GM12891 (cell line): Measurements from ENCODE around the gene ZNRF1. TPM values are rescaled to one million over a fixed set of nuclear protein-coding genes. Genes with fewer than 3 reads are reported as not detected.

ENCODE experiments used
- DNase-seq: peaks from one replicate; pipeline ENCODE4 v3.0.0; 2011; ENCODE audit warnings: low spot score; ENCODE audit not compliant: insufficient read length
- FAIRE-seq: peaks from 2 replicates; lab custom pipeline; 2011; peaks lifted over from hg19 to GRCh38; lab: Jason Lieb, UNC
- PAX5 ChIP-seq: IDR thresholded peaks from 2 replicates; pipeline ENCODE4 v1.6.1; 2011; ENCODE audit warnings: low read length, moderate library complexity, mild to moderate bottlenecking; ENCODE audit not compliant: insufficient read depth, severe bottlenecking
- POLR2A ChIP-seq: IDR thresholded peaks from 2 replicates; pipeline ENCODE4 v1.6.1; 2011; ENCODE audit warnings: low read depth, low read length, control low read depth
- POLR2AphosphoS5 ChIP-seq: IDR thresholded peaks from 2 replicates; pipeline ENCODE4 v1.6.1; 2011; ENCODE audit warnings: low read depth, low read length, control low read depth
- POU2F2 ChIP-seq: IDR thresholded peaks from 2 replicates; pipeline ENCODE4 v1.6.1; 2011; ENCODE audit warnings: low read depth, mild to moderate bottlenecking, control low read depth, low read length, moderate library complexity
- SPI1 ChIP-seq: IDR thresholded peaks from 2 replicates; pipeline ENCODE4 v1.6.1; 2011; ENCODE audit warnings: low read depth, low read length, control low read depth
- TAF1 ChIP-seq: IDR thresholded peaks from 2 replicates; pipeline ENCODE4 v1.6.1; 2011; ENCODE audit warnings: low read depth, low read length, control low read depth
- polyA plus RNA-seq: library from polyadenylated mRNA; unstranded; fragments of >200 nt; gene quantifications from one replicate; pipeline ENCODE4 v1.2.1, GENCODE V29; 2012; ENCODE audit warnings: low read depth, missing spikeins, inconsistent platforms; ENCODE audit not compliant: missing spikeins

Gene ZNRF1
- 21.5 TPM for polyA plus RNA-seq

GRCh38 chr16:74998481-74999218 is at the start of gene ZNRF1:
Gene ZNRF1, plus strand, starts transcription at chr16:74999024. Its CDS starts 648 bp downstream, at chr16:74999672.
- FAIRE-seq: peak; percentile 90
- no peak for TF ChIP-seq POLR2AphosphoS5
- TF ChIP-seq TAF1: no peak
- no peak for TF ChIP-seq SPI1
- no peak for TF ChIP-seq POLR2A
- peak; percentile 49 for TF ChIP-seq PAX5
- DNase-seq: peak; percentile 86

GRCh38 chr16:74949309-74949708 is 49.5 kb upstream of the ZNRF1 start:
- DNase-seq (no peak), FAIRE-seq (no peak)

GRCh38 chr16:74950511-74950910 is 48.3 kb upstream of the ZNRF1 start:
- DNase-seq (no peak), FAIRE-seq (no peak)
- TF ChIP-seq SPI1: no peak
- no peak for TF ChIP-seq POLR2A
- TF ChIP-seq TAF1: no peak
- no peak for TF ChIP-seq POU2F2

More at GRCh38 chr16:74949309-74949708, 49.5 kb upstream of the ZNRF1 start:
- TF ChIP-seq POU2F2 (no peak), SPI1 (no peak), POLR2A (no peak), POLR2AphosphoS5 (no peak), TAF1 (no peak), PAX5 (no peak)

- no peak for FAIRE-seq
- DNase-seq: no peak
- TF ChIP-seq TAF1 (no peak), POLR2AphosphoS5 (no peak), POLR2A (no peak), SPI1 (no peak), POU2F2 (no peak), PAX5 (no peak)
Observed at GRCh38 chr16:74951206-74951605, 47.6 kb upstream of the ZNRF1 start.

GRCh38 chr16:74951681-74952080 is 47.1 kb upstream of the ZNRF1 start:
- TF ChIP-seq POLR2AphosphoS5: no peak
- no peak for TF ChIP-seq SPI1
- no peak for TF ChIP-seq PAX5
- TF ChIP-seq POU2F2: no peak
- TF ChIP-seq POLR2A: no peak
- no peak for TF ChIP-seq TAF1
- DNase-seq (no peak), FAIRE-seq (no peak)

- DNase-seq: no peak
- no peak for FAIRE-seq
- TF ChIP-seq SPI1 (no peak), PAX5 (no peak), POLR2AphosphoS5 (no peak), TAF1 (no peak), POU2F2 (no peak), POLR2A (no peak)
Observed at GRCh38 chr16:74954763-74955162, 44.1 kb upstream of the ZNRF1 start.

- no peak for FAIRE-seq
- TF ChIP-seq PAX5 (no peak), POLR2AphosphoS5 (no peak), POLR2A (no peak), TAF1 (no peak), SPI1 (no peak), POU2F2 (no peak)
- DNase-seq: no peak
Observed at GRCh38 chr16:74973304-74973703, 25.5 kb upstream of the ZNRF1 start.

- DNase-seq (no peak), FAIRE-seq (no peak)
- TF ChIP-seq SPI1 (no peak), PAX5 (no peak), POLR2A (no peak), TAF1 (no peak), POLR2AphosphoS5 (no peak), POU2F2 (no peak)
Observed at GRCh38 chr16:74975591-74975990, 23.2 kb upstream of the ZNRF1 start.

GRCh38 chr16:74982256-74982655 is 16.6 kb upstream of the ZNRF1 start:
- TF ChIP-seq POLR2A (no peak), POU2F2 (no peak), PAX5 (no peak), SPI1 (no peak), POLR2AphosphoS5 (no peak), TAF1 (no peak)

GRCh38 chr16:74984194-74984528 is 14.7 kb upstream of the ZNRF1 start:
- FAIRE-seq (no peak), DNase-seq (no peak)
- TF ChIP-seq POLR2A: no peak
- TF ChIP-seq POLR2AphosphoS5: no peak
- no peak for TF ChIP-seq SPI1
- TF ChIP-seq PAX5: no peak
- TF ChIP-seq TAF1: no peak
- TF ChIP-seq POU2F2: no peak

More at GRCh38 chr16:74982256-74982655, 16.6 kb upstream of the ZNRF1 start:
- FAIRE-seq (no peak), DNase-seq (no peak)
